HEK293 (cell line): ENCODE results near the gene KRT6A.

Experiments
- CTCF ChIA-PET: fragments of 350-600 bp; formaldehyde crosslinking; extraction: SDS; loops from one replicate; lab custom pipeline; 2021; ENCODE audit warnings: antibody characterized with exemption; lab: Yijun Ruan, JAX
- POLR2A ChIA-PET: fragments of 300-600 bp; formaldehyde crosslinking; extraction: SDS; loops from one replicate; lab custom pipeline; 2020; ENCODE audit warnings: antibody characterized with exemption, inconsistent platforms; lab: Yijun Ruan, JAX
- H3K27ac ChIP-seq: fragments of 200-500 bp; sonication (Bioruptor generic); 2 replicates; pipeline ENCODE4 v1.5.1; 2014; ENCODE audit warnings: low read depth, low read length, control low read depth, inconsistent platforms; ENCODE audit errors: extremely low read depth
- H3K36me3 ChIP-seq, 2 experiments: fragments of 200-500 bp in 1 of 2; sonication (Bioruptor generic) in 1 of 2; 1 replicate in 1 of 2; 2 replicates in 1 of 2; pipeline ENCODE4 v1.5.1; 2014 to 2017; ENCODE audit warnings: inconsistent platforms in 2 of 2, low read length in 2 of 2; ENCODE audit not compliant: control insufficient read depth in 2 of 2, insufficient read depth in 1 of 2
- H3K4me1 ChIP-seq: fragments of 200-500 bp; sonication (Bioruptor generic); 2 replicates; pipeline ENCODE4 v1.5.1; 2014; ENCODE audit warnings: mild to moderate bottlenecking, low read length, inconsistent platforms; ENCODE audit not compliant: control insufficient read depth, insufficient read depth
- H3K4me3 ChIP-seq: 2 replicates; pipeline ENCODE4 v1.5.1; 2011; ENCODE audit warnings: low read depth, mild to moderate bottlenecking, control low read depth, low read length, moderate library complexity
- H3K9me3 ChIP-seq: fragments of 200-500 bp; sonication (Bioruptor generic); 2 replicates; pipeline ENCODE4 v1.5.1; 2014; ENCODE audit warnings: low read depth, low read length, inconsistent platforms; ENCODE audit not compliant: control insufficient read depth, insufficient read depth
- KLF8 ChIP-seq: fragments of 450-650 bp; formaldehyde crosslinking; IDR thresholded peaks from 2 replicates; pipeline ENCODE4 v1.5.1; 2016; ENCODE audit warnings: missing biosample characterization, missing genetic modification characterization
- MYNN ChIP-seq: fragments of 450-650 bp; formaldehyde crosslinking; IDR thresholded peaks from 2 replicates; pipeline ENCODE4 v1.5.1; 2016; ENCODE audit warnings: missing biosample characterization, missing genetic modification characterization, borderline replicate concordance
- SCRT1 ChIP-seq: fragments of 450-650 bp; formaldehyde crosslinking; IDR thresholded peaks from 2 replicates; pipeline ENCODE4 v1.5.1; 2016; ENCODE audit warnings: missing biosample characterization, missing genetic modification characterization, borderline replicate concordance
- ZBTB17 ChIP-seq: fragments of 450-650 bp; formaldehyde crosslinking; IDR thresholded peaks from 2 replicates; pipeline ENCODE4 v1.5.1; 2016; ENCODE audit warnings: missing biosample characterization, missing genetic modification characterization
- ZBTB21 ChIP-seq: fragments of 450-650 bp; formaldehyde crosslinking; IDR thresholded peaks from 2 replicates; pipeline ENCODE4 v1.5.1; 2017; ENCODE audit warnings: missing biosample characterization, missing genetic modification characterization
- ZFP37 ChIP-seq: fragments of 450-650 bp; formaldehyde crosslinking; IDR thresholded peaks from 2 replicates; pipeline ENCODE4 v1.5.1; 2016; ENCODE audit warnings: missing biosample characterization, missing genetic modification characterization
- ZFP69B ChIP-seq: fragments of 450-650 bp; formaldehyde crosslinking; IDR thresholded peaks from 2 replicates; pipeline ENCODE4 v1.5.1; 2016; ENCODE audit warnings: missing biosample characterization, missing genetic modification characterization
- ZNF155 ChIP-seq: fragments of 450-650 bp; formaldehyde crosslinking; IDR thresholded peaks from 2 replicates; pipeline ENCODE4 v1.5.1; 2016; ENCODE audit warnings: missing biosample characterization, missing genetic modification characterization
- ZNF16 ChIP-seq: fragments of 450-650 bp; formaldehyde crosslinking; IDR thresholded peaks from 2 replicates; pipeline ENCODE4 v1.5.1; 2016; ENCODE audit warnings: low read depth, missing biosample characterization, missing genetic modification characterization
- ZNF169 ChIP-seq: fragments of 450-650 bp; formaldehyde crosslinking; IDR thresholded peaks from 2 replicates; pipeline ENCODE4 v1.5.1; 2016; ENCODE audit warnings: missing biosample characterization, missing genetic modification characterization
- ZNF174 ChIP-seq: fragments of 450-650 bp; formaldehyde crosslinking; IDR thresholded peaks from 2 replicates; pipeline ENCODE4 v1.5.0; 2017; ENCODE audit warnings: missing biosample characterization, mild to moderate bottlenecking, missing genetic modification characterization
- ZNF184 ChIP-seq: fragments of 450-650 bp; IDR thresholded peaks from 2 replicates; pipeline ENCODE4 v1.5.1; 2018; ENCODE audit warnings: missing biosample characterization, mild to moderate bottlenecking, missing genetic modification characterization
- ZNF426 ChIP-seq: fragments of 450-650 bp; formaldehyde crosslinking; IDR thresholded peaks from 2 replicates; pipeline ENCODE4 v1.5.1; 2017; ENCODE audit warnings: missing biosample characterization, missing genetic modification characterization, mild to moderate bottlenecking, inconsistent platforms, moderate library complexity
- ZNF510 ChIP-seq: fragments of 450-650 bp; formaldehyde crosslinking; IDR thresholded peaks from 2 replicates; pipeline ENCODE4 v1.5.1; 2018; ENCODE audit warnings: mild to moderate bottlenecking, missing genetic modification characterization, missing biosample characterization; ENCODE audit not compliant: insufficient replicate concordance
- ZNF701 ChIP-seq: fragments of 450-650 bp; formaldehyde crosslinking; IDR thresholded peaks from 2 replicates; pipeline ENCODE4 v1.5.1; 2016; ENCODE audit warnings: missing biosample characterization, missing genetic modification characterization
- ZNF776 ChIP-seq: fragments of 450-650 bp; formaldehyde crosslinking; IDR thresholded peaks from 2 replicates; pipeline ENCODE4 v1.5.0; 2017; ENCODE audit warnings: missing biosample characterization, missing genetic modification characterization, borderline replicate concordance
- TF ChIP-seq, protein P1 (sequence below): fragments of 450-650 bp; formaldehyde crosslinking; IDR thresholded peaks from 2 replicates; pipeline ENCODE4 v1.5.1; 2016; ENCODE audit warnings: missing biosample characterization, missing genetic modification characterization, low read depth
- TF ChIP-seq, protein P2 (sequence below): fragments of 450-650 bp; formaldehyde crosslinking; conservative IDR thresholded peaks from 2 replicates; pipeline ENCODE4 v1.5.1; 2016; ENCODE audit warnings: low read depth, missing biosample characterization, missing genetic modification characterization

Gene KRT6A

DNA sequence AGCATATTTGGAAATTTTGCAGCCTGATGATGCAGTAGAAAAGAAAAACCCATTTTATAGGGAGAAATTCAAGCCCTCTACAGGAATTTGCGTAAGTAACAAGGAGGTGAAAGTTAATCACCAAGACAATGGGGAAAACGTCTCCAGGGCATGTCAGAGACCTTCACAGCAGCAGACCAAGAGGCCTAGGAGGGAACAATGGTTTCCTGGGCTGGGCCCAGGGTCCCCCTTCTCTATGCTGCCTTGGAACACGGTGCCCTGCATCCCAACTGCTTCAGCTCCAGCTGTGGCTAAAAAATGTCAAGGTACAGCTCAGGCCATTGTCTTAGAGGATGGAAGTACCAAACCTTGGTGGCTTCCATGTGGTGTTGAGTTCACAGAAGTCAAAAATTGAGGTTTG lies 13.0 kb downstream of the KRT6A start:
- Histone ChIP-seq H3K36me3 (no peaks in the 10 kb centered on the region), H3K4me1 (no peaks in the 10 kb centered on the region), H3K9me3 (no peaks in the 10 kb centered on the region), H3K4me3 (no peak overlapping the region), H3K27ac (no peak overlapping the region)
- TF ChIP-seq KLF8 (no peak), ZFP69B (tag by site-specific recombination) (no peak), ZNF510 (no peak), ZNF169 (no peak), ZNF184 (tag by site-specific recombination) (no peak), ZBTB17 (tag by site-specific recombination) (no peak), ZNF16 (tag by site-specific recombination) (no peak), ZNF174 (tag by site-specific recombination) (no peak), ZFP37 (tag by site-specific recombination) (no peak), ZBTB21 (no peak), ZNF426 (tag by site-specific recombination) (no peak), SCRT1 (no peak), MYNN (tag by site-specific recombination) (no peak)
- TF ChIP-seq, protein P1, sequence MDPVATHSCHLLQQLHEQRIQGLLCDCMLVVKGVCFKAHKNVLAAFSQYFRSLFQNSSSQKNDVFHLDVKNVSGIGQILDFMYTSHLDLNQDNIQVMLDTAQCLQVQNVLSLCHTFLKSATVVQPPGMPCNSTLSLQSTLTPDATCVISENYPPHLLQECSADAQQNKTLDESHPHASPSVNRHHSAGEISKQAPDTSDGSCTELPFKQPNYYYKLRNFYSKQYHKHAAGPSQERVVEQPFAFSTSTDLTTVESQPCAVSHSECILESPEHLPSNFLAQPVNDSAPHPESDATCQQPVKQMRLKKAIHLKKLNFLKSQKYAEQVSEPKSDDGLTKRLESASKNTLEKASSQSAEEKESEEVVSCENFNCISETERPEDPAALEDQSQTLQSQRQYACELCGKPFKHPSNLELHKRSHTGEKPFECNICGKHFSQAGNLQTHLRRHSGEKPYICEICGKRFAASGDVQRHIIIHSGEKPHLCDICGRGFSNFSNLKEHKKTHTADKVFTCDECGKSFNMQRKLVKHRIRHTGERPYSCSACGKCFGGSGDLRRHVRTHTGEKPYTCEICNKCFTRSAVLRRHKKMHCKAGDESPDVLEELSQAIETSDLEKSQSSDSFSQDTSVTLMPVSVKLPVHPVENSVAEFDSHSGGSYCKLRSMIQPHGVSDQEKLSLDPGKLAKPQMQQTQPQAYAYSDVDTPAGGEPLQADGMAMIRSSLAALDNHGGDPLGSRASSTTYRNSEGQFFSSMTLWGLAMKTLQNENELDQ (tag by site-specific recombination), result no peak
- TF ChIP-seq, protein P2, sequence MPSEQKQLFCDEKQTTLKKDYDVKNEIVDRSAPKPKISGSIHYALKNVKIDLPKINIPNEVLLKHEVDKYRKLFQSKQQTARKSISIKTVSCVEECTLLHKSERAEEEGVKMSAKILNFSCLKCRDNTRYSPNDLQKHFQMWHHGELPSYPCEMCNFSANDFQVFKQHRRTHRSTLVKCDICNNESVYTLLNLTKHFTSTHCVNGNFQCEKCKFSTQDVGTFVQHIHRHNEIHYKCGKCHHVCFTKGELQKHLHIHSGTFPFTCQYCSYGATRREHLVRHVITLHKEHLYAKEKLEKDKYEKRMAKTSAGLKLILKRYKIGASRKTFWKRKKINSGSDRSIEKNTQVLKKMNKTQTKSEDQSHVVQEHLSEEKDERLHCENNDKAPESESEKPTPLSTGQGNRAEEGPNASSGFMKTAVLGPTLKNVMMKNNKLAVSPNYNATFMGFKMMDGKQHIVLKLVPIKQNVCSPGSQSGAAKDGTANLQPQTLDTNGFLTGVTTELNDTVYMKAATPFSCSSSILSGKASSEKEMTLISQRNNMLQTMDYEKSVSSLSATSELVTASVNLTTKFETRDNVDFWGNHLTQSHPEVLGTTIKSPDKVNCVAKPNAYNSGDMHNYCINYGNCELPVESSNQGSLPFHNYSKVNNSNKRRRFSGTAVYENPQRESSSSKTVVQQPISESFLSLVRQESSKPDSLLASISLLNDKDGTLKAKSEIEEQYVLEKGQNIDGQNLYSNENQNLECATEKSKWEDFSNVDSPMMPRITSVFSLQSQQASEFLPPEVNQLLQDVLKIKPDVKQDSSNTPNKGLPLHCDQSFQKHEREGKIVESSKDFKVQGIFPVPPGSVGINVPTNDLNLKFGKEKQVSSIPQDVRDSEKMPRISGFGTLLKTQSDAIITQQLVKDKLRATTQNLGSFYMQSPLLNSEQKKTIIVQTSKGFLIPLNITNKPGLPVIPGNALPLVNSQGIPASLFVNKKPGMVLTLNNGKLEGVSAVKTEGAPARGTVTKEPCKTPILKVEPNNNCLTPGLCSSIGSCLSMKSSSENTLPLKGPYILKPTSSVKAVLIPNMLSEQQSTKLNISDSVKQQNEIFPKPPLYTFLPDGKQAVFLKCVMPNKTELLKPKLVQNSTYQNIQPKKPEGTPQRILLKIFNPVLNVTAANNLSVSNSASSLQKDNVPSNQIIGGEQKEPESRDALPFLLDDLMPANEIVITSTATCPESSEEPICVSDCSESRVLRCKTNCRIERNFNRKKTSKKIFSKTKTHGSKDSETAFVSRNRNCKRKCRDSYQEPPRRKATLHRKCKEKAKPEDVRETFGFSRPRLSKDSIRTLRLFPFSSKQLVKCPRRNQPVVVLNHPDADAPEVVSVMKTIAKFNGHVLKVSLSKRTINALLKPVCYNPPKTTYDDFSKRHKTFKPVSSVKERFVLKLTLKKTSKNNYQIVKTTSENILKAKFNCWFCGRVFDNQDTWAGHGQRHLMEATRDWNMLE (tag by site-specific recombination), result no peak
- ChIA-PET CTCF (interaction anchor here (1.7 kb wide), 1 partner anchor 14 kb away, joined by 5 read pairs; no protein-coding TSS in a partner anchor), POLR2A (no interaction called here)

DNA sequence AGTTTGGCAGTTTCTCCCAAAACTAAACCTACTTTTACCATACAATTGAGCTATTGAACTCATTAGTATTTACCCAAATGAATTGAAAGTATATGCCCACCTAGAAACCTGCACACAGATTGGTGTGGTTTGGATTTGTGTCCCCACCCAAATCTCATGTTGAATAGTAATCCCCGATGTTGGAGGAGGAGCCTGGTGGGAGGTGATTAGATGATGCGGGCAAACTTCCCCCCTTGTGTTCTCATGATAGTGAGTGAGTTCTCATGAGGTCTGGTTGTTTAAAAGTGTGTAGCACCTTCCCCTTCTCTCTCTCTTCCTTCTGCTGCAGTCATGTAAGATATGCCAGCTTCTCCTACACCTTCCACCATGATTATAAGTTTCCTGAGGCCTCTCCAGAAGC lies 15.4 kb downstream of the KRT6A start:
- no peak for TF ChIP-seq ZNF776 (tag by site-specific recombination)
- TF ChIP-seq ZNF701 (tag by site-specific recombination), result peak; percentile 92
- no peak for TF ChIP-seq ZNF155 (tag by site-specific recombination)
- TF ChIP-seq, all 188 proteins: peak for 1
- POLR2A ChIA-PET, result no interaction called here
- H3K9me3 ChIP-seq, result no peaks in the 10 kb centered on the region
- no peak overlapping the region for H3K27ac ChIP-seq
- no peaks in the 10 kb centered on the region for H3K4me1 ChIP-seq
- no peaks in the 10 kb centered on the region for H3K36me3 ChIP-seq
- no peak overlapping the region for H3K4me3 ChIP-seq
- CTCF ChIA-PET, result interaction anchor here (1.0 kb wide), 1 partner anchor 81 kb away, joined by 3 read pairs; no protein-coding TSS in a partner anchor
